ENCODE results near the gene TTC23L. TPM values are rescaled to one million over a fixed set of nuclear protein-coding genes. Genes with fewer than 3 reads are reported as not detected.

TTC23L gene
- total and polyA plus RNA-seq, 4 donors: 0.62 to 6.1 (median 0.72) TPM; not detected in 1

DNA sequence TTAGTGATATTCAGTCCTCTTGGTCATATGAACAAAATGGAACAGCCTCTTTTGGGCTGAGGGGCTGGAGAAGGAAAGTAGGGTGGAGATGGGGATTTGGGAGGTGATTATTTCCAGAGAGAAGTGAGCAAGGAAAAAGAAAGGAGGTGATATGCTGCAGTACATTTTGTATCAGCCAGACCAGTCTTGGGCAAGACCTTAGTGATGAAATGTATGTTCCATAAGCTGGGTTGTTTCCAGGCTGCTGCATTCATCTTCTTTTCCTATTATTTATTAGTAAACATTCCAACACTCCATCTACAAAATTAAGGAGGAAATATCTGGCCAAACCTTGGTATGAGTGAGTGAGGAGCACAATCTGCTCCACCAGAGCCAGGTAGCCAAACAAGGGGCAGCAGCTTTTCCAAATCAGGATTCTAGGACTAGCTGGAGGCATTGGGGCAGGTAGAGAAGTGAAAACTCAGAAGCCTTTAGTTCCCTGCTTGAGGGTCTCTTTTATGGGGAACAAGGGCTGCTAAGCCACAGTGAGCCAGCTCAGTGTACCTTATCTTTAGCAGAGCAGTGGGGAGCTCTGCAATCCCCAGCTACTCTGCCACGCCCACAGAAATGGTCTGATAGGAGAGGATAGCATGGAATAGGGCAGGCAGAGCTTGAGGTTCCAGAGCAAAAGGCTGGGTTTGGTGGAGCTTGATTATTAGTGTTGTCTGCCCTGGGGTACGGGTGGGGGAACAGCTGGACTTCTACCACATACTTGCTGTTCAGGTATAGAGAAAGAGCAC is 56.9 kb downstream of the TTC23L start:
- Histone ChIP-seq H3K27ac (ENCODE audit: low read depth in 1 of 2, low read length in 2 of 2) (no peak overlapping the region), H3K4me1 (ENCODE audit: control insufficient read depth in 1 of 2, insufficient read depth in 2 of 2, low read length in 2 of 2) (peaks cover 0 to 3% of the 10 kb centered on the region in 2 donors), H3K9me3 (ENCODE audit: control insufficient read depth, low read length) (no peaks in the 10 kb centered on the region), H3K4me3 (ENCODE audit: low read length in 2 of 2) (no peak overlapping the region), H3K27me3 (ENCODE audit: control insufficient read depth in 1 of 2, insufficient read depth in 2 of 2, low read length in 1 of 2) (no peaks in the 10 kb centered on the region), H3K36me3 (ENCODE audit: control insufficient read depth in 1 of 2, insufficient read depth in 2 of 2, low read length in 1 of 2) (no peaks in the 10 kb centered on the region)
- 88 to 89% methylated on average over 2 of the region's 2 CpGs for WGBS, 2 donors
- ATAC-seq (ENCODE audit: low FRiP score) (no peak), DNase-seq (no peak)
- intact Hi-C loops (cut with DNase I): loop anchor here (5.0 to 10.0 kb wide), 3 partner anchors 239 to 374 kb away; partner anchors contain the start of gene RAI14 (in 2 of the 2)

DNA sequence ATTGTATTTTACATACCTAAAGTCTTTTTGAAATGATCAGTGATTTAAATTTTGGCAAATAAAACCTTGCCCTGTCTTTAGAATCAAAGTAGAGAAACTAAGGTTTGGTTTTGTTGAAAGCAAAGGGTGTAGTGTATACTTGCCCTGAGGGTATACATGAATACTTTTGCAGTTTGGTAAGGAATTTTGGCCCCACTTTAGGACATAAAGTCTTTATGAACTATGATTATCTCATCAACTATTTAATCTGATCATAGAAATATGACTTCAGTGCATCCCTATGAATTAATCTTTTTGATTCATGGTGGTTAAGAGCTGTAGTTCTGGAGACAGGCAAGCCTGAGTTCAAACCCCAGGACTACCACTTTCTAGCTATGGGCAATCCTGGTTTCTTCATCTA is 58.7 kb downstream of the TTC23L start:
- intact Hi-C loops (cut with DNase I): loop anchor here (1.0 to 10.0 kb wide), 5 partner anchors 240 to 411 kb away; partner anchors contain the start of gene RAI14 (in 2 of the 2)
- no peak overlapping the region for H3K4me3 ChIP-seq (ENCODE audit: low read length in 2 of 2)
- no peaks in the 10 kb centered on the region for H3K4me1 ChIP-seq (ENCODE audit: control insufficient read depth in 1 of 2, insufficient read depth in 2 of 2, low read length in 2 of 2)
- no peak overlapping the region for H3K27ac ChIP-seq (ENCODE audit: low read depth in 1 of 2, low read length in 2 of 2)
- H3K36me3 ChIP-seq (ENCODE audit: control insufficient read depth in 1 of 2, insufficient read depth in 2 of 2, low read length in 1 of 2): peaks cover 0 to 1% of the 10 kb centered on the region in 2 donors
- H3K9me3 ChIP-seq (ENCODE audit: control insufficient read depth, low read length): no peaks in the 10 kb centered on the region
- ATAC-seq (ENCODE audit: low FRiP score) (no peak), DNase-seq (no peak)
- no peaks in the 10 kb centered on the region for H3K27me3 ChIP-seq (ENCODE audit: control insufficient read depth in 1 of 2, insufficient read depth in 2 of 2, low read length in 1 of 2)

DNA sequence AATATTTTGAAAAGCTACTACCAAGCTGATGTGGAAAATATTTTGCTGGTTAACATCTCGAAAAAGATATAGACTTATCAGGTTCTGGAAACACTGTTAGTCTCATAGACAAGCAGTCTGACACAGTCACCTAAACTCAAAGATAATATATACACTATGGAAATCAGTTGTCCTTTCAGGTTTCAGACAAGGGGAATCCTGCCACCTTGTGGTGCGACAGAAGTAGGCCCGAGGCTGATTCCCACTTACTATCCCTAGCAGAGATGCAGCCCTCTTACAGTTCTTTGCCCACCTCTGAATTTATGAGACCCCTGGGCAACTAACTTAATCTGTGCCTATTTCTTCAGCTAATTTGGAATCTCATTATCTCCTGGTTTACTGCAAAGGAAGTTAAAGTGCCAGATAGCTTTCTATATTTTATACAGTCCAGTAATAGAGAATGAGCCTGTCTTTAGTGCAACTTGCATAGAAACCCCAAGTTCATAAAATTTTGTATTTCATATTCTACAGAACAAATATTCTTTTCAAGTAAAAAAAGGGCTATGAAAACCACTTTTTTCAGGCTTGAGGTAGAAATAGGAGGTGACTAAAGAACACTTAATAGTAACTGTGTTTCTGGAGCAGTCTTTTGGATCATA is 59.4 kb downstream of the TTC23L start:
- Histone ChIP-seq H3K36me3 (ENCODE audit: control insufficient read depth in 1 of 2, insufficient read depth in 2 of 2, low read length in 1 of 2) (peaks cover 0 to 1% of the 10 kb centered on the region in 2 donors), H3K9me3 (ENCODE audit: control insufficient read depth, low read length) (no peaks in the 10 kb centered on the region), H3K27me3 (ENCODE audit: control insufficient read depth in 1 of 2, insufficient read depth in 2 of 2, low read length in 1 of 2) (no peaks in the 10 kb centered on the region), H3K27ac (ENCODE audit: low read depth in 1 of 2, low read length in 2 of 2) (no peak overlapping the region), H3K4me1 (ENCODE audit: control insufficient read depth in 1 of 2, insufficient read depth in 2 of 2, low read length in 2 of 2) (no peaks in the 10 kb centered on the region), H3K4me3 (ENCODE audit: low read length in 2 of 2) (no peak overlapping the region)
- intact Hi-C loops (cut with DNase I): loop anchor here (1.0 to 10.0 kb wide), 5 partner anchors 241 to 412 kb away; partner anchors contain the start of gene RAI14 (in 2 of the 2)
- ATAC-seq (ENCODE audit: low FRiP score) (peak; percentile 86), DNase-seq (peak; percentile 64 to 80)
- 0 to 1% methylated on average over 3 of the region's 3 CpGs for WGBS, 2 donors

DNA sequence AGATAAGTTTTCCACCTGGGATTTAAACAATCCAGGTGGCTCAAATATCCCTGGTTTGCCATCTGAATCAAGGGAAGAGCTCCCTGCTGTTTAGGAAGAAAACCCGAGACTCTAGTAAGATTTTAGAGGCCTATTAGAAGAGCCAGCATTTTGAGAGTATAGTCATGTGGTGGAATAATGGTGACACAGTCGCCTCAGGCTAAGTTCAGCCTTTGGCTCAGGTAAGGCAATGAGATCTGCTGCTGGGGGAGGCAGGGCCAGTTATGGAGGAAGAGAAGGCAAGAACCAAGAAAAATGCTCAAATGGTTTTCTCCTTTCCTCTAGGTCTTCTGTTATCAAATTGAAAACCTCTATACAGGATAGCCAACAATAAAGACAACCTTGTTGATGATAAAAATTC is 60.1 kb downstream of the TTC23L start:
- intact Hi-C loops (cut with DNase I): loop anchor here (2.0 to 10.0 kb wide), 4 partner anchors 242 to 412 kb away; partner anchors contain the start of gene RAI14 (in 2 of the 2)

DNA sequence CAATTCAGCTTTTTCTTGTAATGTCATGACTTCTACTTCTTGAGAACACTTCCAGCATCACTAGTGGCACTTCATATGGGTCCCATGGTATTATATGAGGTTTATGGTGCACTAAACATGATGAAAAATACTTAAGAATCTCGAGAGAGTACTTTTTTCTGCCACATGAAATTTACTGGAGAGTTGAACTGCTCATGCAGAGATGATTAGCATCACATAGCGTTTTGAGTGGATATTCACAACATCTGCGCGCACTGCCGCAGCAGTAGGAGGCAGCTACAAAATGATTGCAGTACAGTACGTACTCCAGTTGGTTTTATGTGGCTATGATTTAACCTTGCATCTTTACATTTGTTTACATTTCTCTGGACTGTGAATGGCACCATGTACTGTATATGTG is 61.7 kb downstream of the TTC23L start:
- intact Hi-C loops (cut with DNase I): no loop called here
- no peak for DNase-seq
- Histone ChIP-seq H3K27me3 (ENCODE audit: control insufficient read depth in 1 of 2, insufficient read depth in 2 of 2, low read length in 1 of 2) (no peaks in the 10 kb centered on the region), H3K4me1 (ENCODE audit: control insufficient read depth in 1 of 2, insufficient read depth in 2 of 2, low read length in 2 of 2) (no peaks in the 10 kb centered on the region), H3K27ac (ENCODE audit: low read depth in 1 of 2, low read length in 2 of 2) (no peak overlapping the region), H3K36me3 (ENCODE audit: control insufficient read depth in 1 of 2, insufficient read depth in 2 of 2, low read length in 1 of 2) (peaks cover 0 to 1% of the 10 kb centered on the region in 2 donors), H3K4me3 (ENCODE audit: low read length in 2 of 2) (no peak overlapping the region), H3K9me3 (ENCODE audit: control insufficient read depth, low read length) (no peaks in the 10 kb centered on the region)
- ATAC-seq (ENCODE audit: low FRiP score): no peak
- 85 to 86% methylated on average over 6 of the region's 6 CpGs for WGBS, 2 donors

More for the DNA sequence above, 60.1 kb downstream of the TTC23L start:
- Histone ChIP-seq H3K27ac (ENCODE audit: low read depth in 1 of 2, low read length in 2 of 2) (no peak overlapping the region), H3K4me3 (ENCODE audit: low read length in 2 of 2) (no peak overlapping the region), H3K9me3 (ENCODE audit: control insufficient read depth, low read length) (no peaks in the 10 kb centered on the region), H3K36me3 (ENCODE audit: control insufficient read depth in 1 of 2, insufficient read depth in 2 of 2, low read length in 1 of 2) (peaks cover 0 to 1% of the 10 kb centered on the region in 2 donors), H3K27me3 (ENCODE audit: control insufficient read depth in 1 of 2, insufficient read depth in 2 of 2, low read length in 1 of 2) (no peaks in the 10 kb centered on the region), H3K4me1 (ENCODE audit: control insufficient read depth in 1 of 2, insufficient read depth in 2 of 2, low read length in 2 of 2) (no peaks in the 10 kb centered on the region)
- no peak for ATAC-seq (ENCODE audit: low FRiP score)
- no peak for DNase-seq
- 88 to 89% methylated on average over 2 of the region's 2 CpGs for WGBS, 2 donors

DNA sequence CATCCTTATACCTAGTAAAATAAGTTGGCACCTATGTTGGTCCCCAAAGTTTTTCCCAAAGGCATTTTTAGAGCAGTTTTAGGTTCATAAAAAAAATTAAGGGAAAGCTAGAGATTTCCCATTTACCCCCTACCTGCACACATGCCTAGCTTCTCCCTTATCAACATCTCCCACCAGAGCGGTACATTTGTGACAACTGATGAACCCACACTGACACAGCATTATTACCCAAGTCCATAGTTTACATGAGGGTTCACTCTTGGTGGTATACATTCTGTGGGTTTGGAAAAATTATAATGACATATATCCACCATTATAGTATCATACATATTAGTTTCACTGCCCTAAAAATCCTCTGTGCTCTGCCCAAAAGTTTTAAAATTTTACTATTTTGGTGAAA is 64.3 kb downstream of the TTC23L start:
- 95 to 96% methylated on average over 1 of the region's 1 CpG for WGBS, 2 donors
- Histone ChIP-seq H3K4me3 (ENCODE audit: low read length in 2 of 2) (no peak overlapping the region), H3K4me1 (ENCODE audit: control insufficient read depth in 1 of 2, insufficient read depth in 2 of 2, low read length in 2 of 2) (no peaks in the 10 kb centered on the region), H3K27ac (ENCODE audit: low read depth in 1 of 2, low read length in 2 of 2) (no peak overlapping the region), H3K36me3 (ENCODE audit: control insufficient read depth in 1 of 2, insufficient read depth in 2 of 2, low read length in 1 of 2) (peaks cover 0 to 3% of the 10 kb centered on the region in 2 donors), H3K9me3 (ENCODE audit: control insufficient read depth, low read length) (no peaks in the 10 kb centered on the region), H3K27me3 (ENCODE audit: control insufficient read depth in 1 of 2, insufficient read depth in 2 of 2, low read length in 1 of 2) (no peaks in the 10 kb centered on the region)
- intact Hi-C loops (cut with DNase I): no loop called here
- ATAC-seq (ENCODE audit: low FRiP score) (no peak), DNase-seq (no peak)

DNA sequence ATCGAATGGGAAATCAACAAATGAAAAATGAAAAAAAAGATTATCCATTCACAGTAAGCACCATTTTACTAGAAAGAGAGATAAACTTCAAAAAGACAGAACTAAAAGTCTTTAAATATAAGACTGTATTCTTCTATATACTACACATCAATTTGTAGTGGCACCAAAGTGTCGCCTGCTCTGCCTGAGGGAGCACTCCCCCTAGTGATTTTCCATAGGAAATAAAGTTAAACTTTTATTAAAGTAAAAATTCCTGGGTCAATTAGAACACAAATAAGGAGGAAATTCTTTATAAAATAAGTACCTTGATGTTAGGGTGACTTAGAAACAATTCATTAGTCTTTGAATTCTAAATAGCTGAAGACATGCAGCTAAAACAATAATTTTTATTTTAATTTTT is 66.6 kb downstream of the TTC23L start:
- DNase-seq (no peak), ATAC-seq (ENCODE audit: low FRiP score) (no peak)
- peaks cover 0 to 3% of the 10 kb centered on the region in 2 donors for H3K36me3 ChIP-seq (ENCODE audit: control insufficient read depth in 1 of 2, insufficient read depth in 2 of 2, low read length in 1 of 2)
- no peaks in the 10 kb centered on the region for H3K4me1 ChIP-seq (ENCODE audit: control insufficient read depth in 1 of 2, insufficient read depth in 2 of 2, low read length in 2 of 2)
- H3K9me3 ChIP-seq (ENCODE audit: control insufficient read depth, low read length): no peaks in the 10 kb centered on the region
- intact Hi-C loops (cut with DNase I): no loop called here
- no peaks in the 10 kb centered on the region for H3K27me3 ChIP-seq (ENCODE audit: control insufficient read depth in 1 of 2, insufficient read depth in 2 of 2, low read length in 1 of 2)
- H3K4me3 ChIP-seq (ENCODE audit: low read length in 2 of 2): no peak overlapping the region
- no peak overlapping the region for H3K27ac ChIP-seq (ENCODE audit: low read depth in 1 of 2, low read length in 2 of 2)
- WGBS, 2 donors: 67 to 69% methylated on average over 2 of the region's 2 CpGs

DNA sequence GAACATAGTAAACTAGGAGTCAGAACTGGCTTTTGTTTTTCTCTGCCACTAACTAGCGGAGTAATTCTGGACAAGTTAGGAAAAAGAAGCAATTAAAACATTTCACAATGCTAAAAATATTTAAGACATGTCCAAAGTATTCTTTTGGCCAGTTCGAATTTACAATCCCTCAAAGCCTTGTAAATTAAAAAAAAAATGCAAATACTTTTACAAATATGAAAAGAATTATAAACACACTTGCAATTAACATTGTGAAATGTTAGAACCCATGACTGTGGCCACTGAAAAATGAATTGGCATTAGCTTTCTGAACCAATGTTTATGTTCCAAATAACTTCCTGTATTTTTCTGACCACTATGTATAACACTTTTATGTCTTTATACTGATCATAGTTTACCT is 74.1 kb downstream of the TTC23L start:
- intact Hi-C loops (cut with DNase I): no loop called here
- no peak overlapping the region for H3K4me3 ChIP-seq (ENCODE audit: low read length in 2 of 2)
- peaks cover 2 to 3% of the 10 kb centered on the region in 2 donors for H3K36me3 ChIP-seq (ENCODE audit: control insufficient read depth in 1 of 2, insufficient read depth in 2 of 2, low read length in 1 of 2)
- no peak overlapping the region for H3K27ac ChIP-seq (ENCODE audit: low read depth in 1 of 2, low read length in 2 of 2)
- no peaks in the 10 kb centered on the region for H3K9me3 ChIP-seq (ENCODE audit: control insufficient read depth, low read length)
- DNase-seq (no peak), ATAC-seq (ENCODE audit: low FRiP score) (no peak)
- H3K4me1 ChIP-seq (ENCODE audit: control insufficient read depth in 1 of 2, insufficient read depth in 2 of 2, low read length in 2 of 2): peaks cover 2% of the 10 kb centered on the region in 2 donors
- 25 to 37% methylated on average over 2 of the region's 2 CpGs for WGBS, 2 donors
- no peaks in the 10 kb centered on the region for H3K27me3 ChIP-seq (ENCODE audit: control insufficient read depth in 1 of 2, insufficient read depth in 2 of 2, low read length in 1 of 2)
